ENCODE results near the gene GALC.

GRCh38 chr14:87940382-87940781 lies 52.6 kb downstream of the GALC start:
- TF ChIP-seq CTCF (IDR thresholded peaks at IDR 0.05), result no peak
- no peak for TF ChIP-seq MAX (CRISPR knock-in tag; IDR thresholded peaks at IDR 0.05)
- no peak for TF ChIP-seq ZBTB43 (CRISPR knock-in tag; IDR thresholded peaks at IDR 0.05)
- no peak for TF ChIP-seq USF2 (CRISPR knock-in tag; IDR thresholded peaks at IDR 0.05)
- TF ChIP-seq E2F5 (CRISPR knock-in tag; IDR thresholded peaks at IDR 0.05), result no peak
- TF ChIP-seq NR1H2 (CRISPR knock-in tag; IDR thresholded peaks at IDR 0.05), result no peak
- TF ChIP-seq SP1 (CRISPR knock-in tag; conservative IDR thresholded peaks at IDR 0.05), result no peak
- TF ChIP-seq ESRRA (CRISPR knock-in tag; IDR thresholded peaks at IDR 0.05; ENCODE audit: borderline replicate concordance), result no peak
- TF ChIP-seq ZNF416 (CRISPR knock-in tag; IDR thresholded peaks at IDR 0.05), result no peak
- no peak for TF ChIP-seq PRDM15 (CRISPR knock-in tag; IDR thresholded peaks at IDR 0.05)
- no peak for TF ChIP-seq AR (CRISPR knock-in tag; IDR thresholded peaks at IDR 0.05)
- TF ChIP-seq HMGXB4 (CRISPR knock-in tag; IDR thresholded peaks at IDR 0.05), result no peak
- no peak for TF ChIP-seq E2F1 (CRISPR knock-in tag; IDR thresholded peaks at IDR 0.05)

Data from WTC11 (cell line).